Measurements from ENCODE around the gene RNF151.

- TF ChIP-seq POLR2A (IDR thresholded peaks at IDR 0.05; ENCODE audit: extremely low read depth, insufficient read length) (no peak), CTCF (IDR thresholded peaks at IDR 0.05; ENCODE audit: low read depth, low read length) (no peak), MAX (IDR thresholded peaks at IDR 0.05; ENCODE audit: low read depth, low read length) (no peak), MYC (IDR thresholded peaks at IDR 0.05; ENCODE audit: low read depth, low read length) (no peak)
Measured at GRCh38 chr16:1949507-1949906, 17.1 kb upstream of the RNF151 start.
